HepG2 (cell line): Measurements from ENCODE around the gene UQCC2. TPM values are rescaled to one million over a fixed set of nuclear protein-coding genes. Genes with fewer than 3 reads are reported as not detected.
A peak's percentile ranks its signal among the peaks of the same experiment; 100 is the strongest.

Experiments
- ARNTL ChIP-seq: sonication (generic); formaldehyde crosslinking; IDR thresholded peaks from 2 replicates; pipeline ENCODE4 v1.4.0; 2020; ENCODE audit warnings: mild to moderate bottlenecking, missing genetic modification reagents
- CBFB ChIP-seq: sonication (generic); formaldehyde crosslinking; IDR thresholded peaks from 2 replicates; pipeline ENCODE4 v1.4.0; 2020; ENCODE audit warnings: missing genetic modification reagents
- DPF2 ChIP-seq: sonication (generic); formaldehyde crosslinking; IDR thresholded peaks from 2 replicates; pipeline ENCODE4 v1.4.0; 2020; ENCODE audit warnings: mild to moderate bottlenecking, low read depth, missing genetic modification reagents, borderline replicate concordance
- EEA1 ChIP-seq: sonication (generic); formaldehyde crosslinking; IDR thresholded peaks from 2 replicates; pipeline ENCODE4 v1.5.1; 2020; ENCODE audit warnings: mild to moderate bottlenecking, missing genetic modification reagents, borderline replicate concordance
- RFX1 ChIP-seq: fragments of 450-650 bp; IDR thresholded peaks from 2 replicates; pipeline ENCODE4 v1.6.1; 2017
- TOPORS ChIP-seq: sonication (generic); formaldehyde crosslinking; IDR thresholded peaks from 2 replicates; pipeline ENCODE4 v1.8.0; 2023; ENCODE audit warnings: mild to moderate bottlenecking, missing genetic modification reagents
- ZNF24 ChIP-seq: fragments of 450-650 bp; IDR thresholded peaks from 2 replicates; pipeline ENCODE4 v1.6.1; 2017; ENCODE audit warnings: antibody characterized with exemption, mild to moderate bottlenecking
- ZNF253 ChIP-seq: sonication (generic); formaldehyde crosslinking; IDR thresholded peaks from 2 replicates; pipeline ENCODE4 v1.8.0; 2022; ENCODE audit warnings: mild to moderate bottlenecking, missing genetic modification reagents, borderline replicate concordance
- ZNF557 ChIP-seq: sonication (generic); formaldehyde crosslinking; IDR thresholded peaks from 2 replicates; pipeline ENCODE4 v1.4.0; 2020; ENCODE audit warnings: missing genetic modification reagents
- ZNF616 ChIP-seq: sonication (generic); formaldehyde crosslinking; IDR thresholded peaks from 2 replicates; pipeline ENCODE4 v1.5.0; 2020; ENCODE audit warnings: low read depth, mild to moderate bottlenecking, missing genetic modification reagents
- ZNF724P ChIP-seq: sonication (generic); formaldehyde crosslinking; IDR thresholded peaks from 2 replicates; pipeline ENCODE4 v1.8.0; 2022; ENCODE audit warnings: missing genetic modification reagents, borderline replicate concordance
- polyA plus RNA-seq, 8 experiments: library from polyadenylated mRNA; depleted of rRNA in 3 of 8; stranded (reverse) in 7 of 8; unstranded in 1 of 8; fragments of >200 nt; fragmentation: Illumina TruSeq in 4 of 8; extraction: Trizol in 4 of 8; gene quantifications; 2 replicates each; pipeline versions ENCODE4 v1.2.1 to v1.2.3, GENCODE V29; 2011 to 2016; ENCODE audit warnings: low read depth in 4 of 8, missing spikeins in 1 of 8, mixed read lengths in 1 of 8; ENCODE audit not compliant: insufficient read depth in 1 of 8
- total RNA-seq, 5 experiments: library from RNA; depleted of rRNA; stranded (reverse); fragments of >200 nt; fragmentation: Illumina TruSeq; extraction: Trizol; gene quantifications; 2 replicates each; pipeline ENCODE4 v1.2.3, GENCODE V29; 2016; ENCODE audit warnings: low read depth in 1 of 5
- TF ChIP-seq, protein P1 (sequence below): sonication (generic); formaldehyde crosslinking; IDR thresholded peaks from 2 replicates; pipeline ENCODE4 v1.4.0; 2020; ENCODE audit warnings: missing genetic modification reagents
- TF ChIP-seq, protein P2 (sequence below): sonication (generic); formaldehyde crosslinking; IDR thresholded peaks from 2 replicates; pipeline ENCODE4 v1.4.0; 2020; ENCODE audit warnings: missing genetic modification reagents
- TF ChIP-seq, protein P3 (sequence below): sonication (generic); formaldehyde crosslinking; IDR thresholded peaks from 2 replicates; pipeline ENCODE4 v1.4.0; 2020; ENCODE audit warnings: mild to moderate bottlenecking, missing genetic modification reagents
- TF ChIP-seq, protein P4 (sequence below): sonication (generic); formaldehyde crosslinking; IDR thresholded peaks from 2 replicates; pipeline ENCODE4 v1.5.0; 2020; ENCODE audit warnings: missing genetic modification reagents
- TF ChIP-seq, protein P5 (sequence below): sonication (generic); formaldehyde crosslinking; IDR thresholded peaks from 2 replicates; pipeline ENCODE4 v1.8.1; 2023; ENCODE audit warnings: mild to moderate bottlenecking, missing genetic modification reagents, borderline replicate concordance
- TF ChIP-seq, protein P6 (sequence below): sonication (generic); formaldehyde crosslinking; IDR thresholded peaks from 2 replicates; pipeline ENCODE4 v1.5.0; 2020; ENCODE audit warnings: mild to moderate bottlenecking, missing genetic modification reagents

Gene UQCC2
- total and polyA plus RNA-seq, 2 of the 13 experiments (the other 11 are each of a cell fraction or from before 2014, with no cell fraction given), result 82.4 to 238 TPM

DNA sequence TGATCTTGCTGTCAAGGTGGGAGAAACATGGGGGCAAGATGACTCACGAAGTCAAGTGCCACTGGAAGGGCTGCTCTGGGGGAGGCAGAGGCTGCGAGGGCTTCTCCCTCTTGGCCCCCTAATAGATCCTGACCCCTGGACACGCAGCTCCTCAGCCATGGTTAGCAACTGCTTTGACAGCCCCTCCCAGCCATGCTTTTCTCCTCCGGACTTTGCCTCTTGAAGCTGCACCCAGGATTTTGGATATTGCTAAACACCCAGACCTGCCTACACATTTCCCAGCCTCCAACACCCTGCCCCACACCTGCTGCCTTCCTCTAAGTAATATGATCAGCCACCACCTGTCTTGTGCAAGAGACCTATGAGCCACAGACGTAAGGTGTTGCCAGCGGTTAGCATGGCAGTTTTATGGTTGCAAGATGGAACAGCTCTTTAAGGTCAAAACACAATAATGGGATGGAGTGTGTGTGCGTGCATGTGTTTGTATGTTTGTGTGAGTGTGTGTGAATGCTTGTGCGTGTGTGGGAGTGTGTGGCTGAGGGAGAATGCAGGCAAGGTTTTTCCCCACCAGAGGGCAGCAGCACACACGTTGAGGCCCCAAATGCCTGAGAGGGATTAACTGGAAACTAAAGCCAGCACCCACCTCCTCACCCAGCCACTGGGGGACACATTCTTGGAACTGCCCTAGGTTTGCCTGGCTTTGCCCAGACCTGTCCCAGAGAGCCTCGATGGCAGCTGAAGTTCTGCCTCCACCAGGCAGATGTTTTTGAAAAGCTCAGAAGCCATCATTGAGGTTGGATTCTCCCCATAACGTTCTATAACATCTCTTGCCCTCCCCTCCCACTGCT is 32.7 kb upstream of the UQCC2 start (continued):
- TF ChIP-seq, protein P1, sequence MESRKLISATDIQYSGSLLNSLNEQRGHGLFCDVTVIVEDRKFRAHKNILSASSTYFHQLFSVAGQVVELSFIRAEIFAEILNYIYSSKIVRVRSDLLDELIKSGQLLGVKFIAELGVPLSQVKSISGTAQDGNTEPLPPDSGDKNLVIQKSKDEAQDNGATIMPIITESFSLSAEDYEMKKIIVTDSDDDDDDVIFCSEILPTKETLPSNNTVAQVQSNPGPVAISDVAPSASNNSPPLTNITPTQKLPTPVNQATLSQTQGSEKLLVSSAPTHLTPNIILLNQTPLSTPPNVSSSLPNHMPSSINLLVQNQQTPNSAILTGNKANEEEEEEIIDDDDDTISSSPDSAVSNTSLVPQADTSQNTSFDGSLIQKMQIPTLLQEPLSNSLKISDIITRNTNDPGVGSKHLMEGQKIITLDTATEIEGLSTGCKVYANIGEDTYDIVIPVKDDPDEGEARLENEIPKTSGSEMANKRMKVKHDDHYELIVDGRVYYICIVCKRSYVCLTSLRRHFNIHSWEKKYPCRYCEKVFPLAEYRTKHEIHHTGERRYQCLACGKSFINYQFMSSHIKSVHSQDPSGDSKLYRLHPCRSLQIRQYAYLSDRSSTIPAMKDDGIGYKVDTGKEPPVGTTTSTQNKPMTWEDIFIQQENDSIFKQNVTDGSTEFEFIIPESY (CRISPR knock-in tag), result peak; percentile 16; the same call in 1 of the 2 replicates
- no peak for TF ChIP-seq RFX1
- TF ChIP-seq EEA1, result no peak
- TF ChIP-seq, protein P2, sequence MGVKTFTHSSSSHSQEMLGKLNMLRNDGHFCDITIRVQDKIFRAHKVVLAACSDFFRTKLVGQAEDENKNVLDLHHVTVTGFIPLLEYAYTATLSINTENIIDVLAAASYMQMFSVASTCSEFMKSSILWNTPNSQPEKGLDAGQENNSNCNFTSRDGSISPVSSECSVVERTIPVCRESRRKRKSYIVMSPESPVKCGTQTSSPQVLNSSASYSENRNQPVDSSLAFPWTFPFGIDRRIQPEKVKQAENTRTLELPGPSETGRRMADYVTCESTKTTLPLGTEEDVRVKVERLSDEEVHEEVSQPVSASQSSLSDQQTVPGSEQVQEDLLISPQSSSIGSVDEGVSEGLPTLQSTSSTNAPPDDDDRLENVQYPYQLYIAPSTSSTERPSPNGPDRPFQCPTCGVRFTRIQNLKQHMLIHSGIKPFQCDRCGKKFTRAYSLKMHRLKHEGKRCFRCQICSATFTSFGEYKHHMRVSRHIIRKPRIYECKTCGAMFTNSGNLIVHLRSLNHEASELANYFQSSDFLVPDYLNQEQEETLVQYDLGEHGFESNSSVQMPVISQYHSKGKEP, result peak; percentile 61; the same call in 1 of the 2 replicates
- no peak; the same call in 1 of the 2 replicates for TF ChIP-seq ZNF724P
- TF ChIP-seq ZNF24, result no peak
- TF ChIP-seq, protein P3, sequence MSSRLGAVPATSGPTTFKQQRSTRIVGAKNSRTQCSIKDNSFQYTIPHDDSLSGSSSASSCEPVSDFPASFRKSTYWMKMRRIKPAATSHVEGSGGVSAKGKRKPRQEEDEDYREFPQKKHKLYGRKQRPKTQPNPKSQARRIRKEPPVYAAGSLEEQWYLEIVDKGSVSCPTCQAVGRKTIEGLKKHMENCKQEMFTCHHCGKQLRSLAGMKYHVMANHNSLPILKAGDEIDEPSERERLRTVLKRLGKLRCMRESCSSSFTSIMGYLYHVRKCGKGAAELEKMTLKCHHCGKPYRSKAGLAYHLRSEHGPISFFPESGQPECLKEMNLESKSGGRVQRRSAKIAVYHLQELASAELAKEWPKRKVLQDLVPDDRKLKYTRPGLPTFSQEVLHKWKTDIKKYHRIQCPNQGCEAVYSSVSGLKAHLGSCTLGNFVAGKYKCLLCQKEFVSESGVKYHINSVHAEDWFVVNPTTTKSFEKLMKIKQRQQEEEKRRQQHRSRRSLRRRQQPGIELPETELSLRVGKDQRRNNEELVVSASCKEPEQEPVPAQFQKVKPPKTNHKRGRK, result no peak
- TF ChIP-seq, protein P4, sequence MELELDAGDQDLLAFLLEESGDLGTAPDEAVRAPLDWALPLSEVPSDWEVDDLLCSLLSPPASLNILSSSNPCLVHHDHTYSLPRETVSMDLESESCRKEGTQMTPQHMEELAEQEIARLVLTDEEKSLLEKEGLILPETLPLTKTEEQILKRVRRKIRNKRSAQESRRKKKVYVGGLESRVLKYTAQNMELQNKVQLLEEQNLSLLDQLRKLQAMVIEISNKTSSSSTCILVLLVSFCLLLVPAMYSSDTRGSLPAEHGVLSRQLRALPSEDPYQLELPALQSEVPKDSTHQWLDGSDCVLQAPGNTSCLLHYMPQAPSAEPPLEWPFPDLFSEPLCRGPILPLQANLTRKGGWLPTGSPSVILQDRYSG, result no peak
- no peak for TF ChIP-seq ARNTL (CRISPR knock-in tag)
- TF ChIP-seq, protein P5, sequence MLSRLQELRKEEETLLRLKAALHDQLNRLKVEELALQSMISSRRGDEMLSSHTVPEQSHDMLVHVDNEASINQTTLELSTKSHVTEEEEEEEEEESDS (CRISPR knock-in tag), result no peak
- no peak for TF ChIP-seq ZNF616 (CRISPR knock-in tag)
- peak; percentile 31; the same call in 1 of the 2 replicates for TF ChIP-seq ZNF253 (CRISPR knock-in tag)
- 0 out of 2 replicates have a peak, but pooled peaks have one; percentile 49 for TF ChIP-seq CBFB (CRISPR knock-in tag)
- no peak for TF ChIP-seq TOPORS (CRISPR knock-in tag)
- TF ChIP-seq ZNF557, result no peak
- no peak for TF ChIP-seq DPF2 (CRISPR knock-in tag)
- TF ChIP-seq, protein P6, sequence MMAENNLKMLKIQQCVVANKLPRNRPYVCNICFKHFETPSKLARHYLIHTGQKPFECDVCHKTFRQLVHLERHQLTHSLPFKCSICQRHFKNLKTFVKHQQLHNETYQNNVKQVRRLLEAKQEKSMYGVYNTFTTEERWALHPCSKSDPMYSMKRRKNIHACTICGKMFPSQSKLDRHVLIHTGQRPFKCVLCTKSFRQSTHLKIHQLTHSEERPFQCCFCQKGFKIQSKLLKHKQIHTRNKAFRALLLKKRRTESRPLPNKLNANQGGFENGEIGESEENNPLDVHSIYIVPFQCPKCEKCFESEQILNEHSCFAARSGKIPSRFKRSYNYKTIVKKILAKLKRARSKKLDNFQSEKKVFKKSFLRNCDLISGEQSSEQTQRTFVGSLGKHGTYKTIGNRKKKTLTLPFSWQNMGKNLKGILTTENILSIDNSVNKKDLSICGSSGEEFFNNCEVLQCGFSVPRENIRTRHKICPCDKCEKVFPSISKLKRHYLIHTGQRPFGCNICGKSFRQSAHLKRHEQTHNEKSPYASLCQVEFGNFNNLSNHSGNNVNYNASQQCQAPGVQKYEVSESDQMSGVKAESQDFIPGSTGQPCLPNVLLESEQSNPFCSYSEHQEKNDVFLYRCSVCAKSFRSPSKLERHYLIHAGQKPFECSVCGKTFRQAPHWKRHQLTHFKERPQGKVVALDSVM, result no peak
